ELF-1 (cell line): ENCODE data around the gene OAS3.
"Not testable (repeated sequence)": the region's sequence is repeated elsewhere in the genome, so short reads cannot be mapped to it uniquely, and the experiment has no call there.

Source experiments
- DNase-seq: peaks from one replicate; pipeline ENCODE4 v3.0.0-alpha.2; 2016; ENCODE audit warnings: low read depth, low spot score

Gene OAS3

DNA sequence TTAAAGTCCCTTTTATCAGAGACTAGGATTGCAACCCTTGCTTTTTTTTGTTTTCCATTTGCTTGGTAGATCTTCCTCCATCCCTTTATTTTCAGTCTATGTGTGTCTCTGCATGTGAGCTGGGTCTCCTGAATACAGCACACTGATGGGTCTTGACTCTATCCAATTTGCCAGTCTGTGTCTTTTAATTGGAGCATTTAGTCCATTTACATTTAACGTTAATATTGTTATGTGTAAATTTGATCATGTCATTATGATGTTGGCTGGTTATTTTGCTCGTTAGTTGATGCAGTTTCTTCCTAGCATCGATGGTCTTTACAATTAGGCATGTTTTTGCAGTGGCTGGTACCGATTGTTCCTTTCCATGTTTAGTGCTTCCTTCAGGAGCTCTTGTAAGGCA lies 18.9 kb downstream of the OAS3 start:
- not testable (repeated sequence) for DNase-seq

GRCh38 chr12:112961074-112961473 lies 22.8 kb downstream of the OAS3 start:
- peak; percentile 11 for DNase-seq

DNA sequence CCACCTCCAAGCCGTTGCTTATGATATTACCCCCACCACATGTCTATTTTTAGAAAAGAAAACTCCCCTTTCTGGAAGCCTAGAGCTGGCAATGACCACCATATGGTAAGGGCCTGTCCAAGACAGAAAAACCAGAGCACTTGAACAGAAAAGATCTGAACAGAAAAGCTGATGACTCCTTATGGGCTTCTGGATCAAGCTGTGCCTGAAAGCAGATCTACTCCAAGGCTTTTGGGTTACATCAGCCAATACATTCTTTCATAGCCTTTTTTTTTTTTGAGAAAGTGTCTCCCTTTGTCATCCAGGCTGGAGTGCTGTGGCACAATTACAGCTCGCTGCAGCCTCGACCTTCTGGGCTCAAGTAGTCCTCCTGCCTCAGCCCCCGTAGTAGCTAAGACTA lies 23.3 kb downstream of the OAS3 start:
- DNase-seq = no peak

DNA sequence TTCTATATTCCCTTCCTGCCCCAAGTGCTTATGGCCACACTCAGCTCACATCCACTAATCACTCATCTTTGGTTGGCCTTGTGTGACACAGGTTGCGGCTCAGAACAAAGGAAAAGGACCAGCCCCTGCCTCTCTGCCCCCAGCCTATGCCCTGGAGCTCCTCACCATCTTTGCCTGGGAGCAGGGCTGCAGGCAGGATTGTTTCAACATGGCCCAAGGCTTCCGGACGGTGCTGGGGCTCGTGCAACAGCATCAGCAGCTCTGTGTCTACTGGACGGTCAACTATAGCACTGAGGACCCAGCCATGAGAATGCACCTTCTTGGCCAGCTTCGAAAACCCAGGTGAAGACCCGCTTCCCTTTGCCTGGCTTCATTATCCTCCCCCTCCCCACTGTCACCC lies 24.3 kb downstream of the OAS3 start:
- no peak for DNase-seq

DNA sequence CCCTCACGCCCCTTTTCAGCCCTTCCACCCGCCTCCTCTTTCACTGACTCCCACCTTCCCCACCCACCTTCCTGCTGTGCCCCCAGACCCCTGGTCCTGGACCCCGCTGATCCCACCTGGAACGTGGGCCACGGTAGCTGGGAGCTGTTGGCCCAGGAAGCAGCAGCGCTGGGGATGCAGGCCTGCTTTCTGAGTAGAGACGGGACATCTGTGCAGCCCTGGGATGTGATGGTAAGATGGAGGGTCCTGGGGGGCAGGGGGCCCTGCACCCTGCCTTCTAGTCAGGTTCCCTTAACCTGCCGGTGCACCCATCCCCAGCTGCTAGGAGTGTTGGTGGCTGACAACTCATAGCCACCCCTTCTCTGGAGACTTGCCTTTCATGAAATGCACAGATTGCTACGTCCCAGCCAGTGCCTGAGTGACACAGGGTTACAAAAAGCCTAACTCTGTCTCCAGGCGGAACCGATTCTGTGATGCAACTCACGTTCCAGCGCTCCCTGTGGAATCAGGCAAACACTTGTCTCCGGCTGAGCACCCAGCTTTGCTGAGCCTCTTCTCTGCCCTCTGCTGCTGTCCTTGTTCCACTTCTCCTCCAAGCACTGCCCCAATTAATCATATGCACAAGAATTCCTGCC lies 25.1 kb downstream of the OAS3 start:
- DNase-seq = no peak

GRCh38 chr12:112964067-112964670 lies 25.9 kb downstream of the OAS3 start:
- DNase-seq = no peak

GRCh38 chr12:112964915-112965314 lies 26.6 kb downstream of the OAS3 start:
- no peak for DNase-seq

DNA sequence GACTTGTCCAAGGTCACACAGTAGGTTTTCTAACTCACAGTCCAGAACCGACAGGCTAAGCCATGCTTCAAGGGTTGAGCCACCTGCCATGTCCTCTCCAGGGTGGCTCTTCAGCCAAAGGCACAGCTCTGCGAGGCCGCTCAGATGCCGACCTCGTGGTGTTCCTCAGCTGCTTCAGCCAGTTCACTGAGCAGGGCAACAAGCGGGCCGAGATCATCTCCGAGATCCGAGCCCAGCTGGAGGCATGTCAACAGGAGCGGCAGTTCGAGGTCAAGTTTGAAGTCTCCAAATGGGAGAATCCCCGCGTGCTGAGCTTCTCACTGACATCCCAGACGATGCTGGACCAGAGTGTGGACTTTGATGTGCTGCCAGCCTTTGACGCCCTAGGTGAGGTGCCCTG lies 27.4 kb downstream of the OAS3 start:
- no peak for DNase-seq

- no peak for DNase-seq
Observed at GRCh38 chr12:112967306-112967705, 29.0 kb downstream of the OAS3 start.

DNA sequence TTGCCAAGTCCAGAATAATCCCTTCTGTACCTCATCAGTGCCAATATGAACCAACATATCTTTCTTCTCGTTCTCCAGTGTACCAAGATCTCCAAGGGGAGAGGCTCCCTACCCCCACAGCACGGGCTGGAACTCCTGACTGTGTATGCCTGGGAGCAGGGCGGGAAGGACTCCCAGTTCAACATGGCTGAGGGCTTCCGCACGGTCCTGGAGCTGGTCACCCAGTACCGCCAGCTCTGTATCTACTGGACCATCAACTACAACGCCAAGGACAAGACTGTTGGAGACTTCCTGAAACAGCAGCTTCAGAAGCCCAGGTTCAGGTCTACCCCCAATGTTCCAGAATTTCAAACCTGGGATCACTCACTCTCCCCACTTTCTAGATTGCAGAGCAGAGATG lies 29.6 kb downstream of the OAS3 start:
- no peak for DNase-seq

DNA sequence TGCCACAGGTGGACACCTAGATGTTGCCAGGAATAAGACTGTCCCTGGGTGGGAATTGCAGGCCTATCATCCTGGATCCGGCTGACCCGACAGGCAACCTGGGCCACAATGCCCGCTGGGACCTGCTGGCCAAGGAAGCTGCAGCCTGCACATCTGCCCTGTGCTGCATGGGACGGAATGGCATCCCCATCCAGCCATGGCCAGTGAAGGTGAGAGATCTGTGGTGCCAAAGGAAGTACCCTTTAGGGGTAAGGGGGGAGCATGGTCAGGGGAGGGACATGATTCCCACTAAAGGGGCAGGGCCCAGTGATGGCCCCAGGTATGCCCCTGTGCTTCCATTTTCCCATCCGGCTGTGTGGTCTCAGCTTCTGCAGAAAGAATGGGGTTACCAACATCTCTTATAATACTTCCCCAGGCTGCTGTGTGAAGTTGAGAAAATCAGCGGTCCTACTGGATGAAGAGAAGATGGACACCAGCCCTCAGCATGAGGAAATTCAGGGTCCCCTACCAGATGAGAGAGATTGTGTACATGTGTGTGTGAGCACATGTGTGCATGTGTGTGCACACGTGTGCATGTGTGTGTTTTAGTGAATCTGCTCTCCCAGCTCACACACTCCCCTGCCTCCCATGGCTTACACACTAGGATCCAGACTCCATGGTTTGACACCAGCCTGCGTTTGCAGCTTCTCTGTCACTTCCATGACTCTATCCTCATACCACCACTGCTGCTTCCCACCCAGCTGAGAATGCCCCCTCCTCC lies 31.5 kb downstream of the OAS3 start:
- no peak for DNase-seq

DNA sequence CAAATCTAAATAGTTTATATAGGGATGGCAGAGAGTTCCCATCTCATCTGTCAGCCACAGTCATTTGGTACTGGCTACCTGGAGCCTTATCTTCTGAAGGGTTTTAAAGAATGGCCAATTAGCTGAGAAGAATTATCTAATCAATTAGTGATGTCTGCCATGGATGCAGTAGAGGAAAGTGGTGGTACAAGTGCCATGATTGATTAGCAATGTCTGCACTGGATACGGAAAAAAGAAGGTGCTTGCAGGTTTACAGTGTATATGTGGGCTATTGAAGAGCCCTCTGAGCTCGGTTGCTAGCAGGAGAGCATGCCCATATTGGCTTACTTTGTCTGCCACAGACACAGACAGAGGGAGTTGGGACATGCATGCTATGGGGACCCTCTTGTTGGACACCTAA lies 32.1 kb downstream of the OAS3 start:
- no peak for DNase-seq

DNA sequence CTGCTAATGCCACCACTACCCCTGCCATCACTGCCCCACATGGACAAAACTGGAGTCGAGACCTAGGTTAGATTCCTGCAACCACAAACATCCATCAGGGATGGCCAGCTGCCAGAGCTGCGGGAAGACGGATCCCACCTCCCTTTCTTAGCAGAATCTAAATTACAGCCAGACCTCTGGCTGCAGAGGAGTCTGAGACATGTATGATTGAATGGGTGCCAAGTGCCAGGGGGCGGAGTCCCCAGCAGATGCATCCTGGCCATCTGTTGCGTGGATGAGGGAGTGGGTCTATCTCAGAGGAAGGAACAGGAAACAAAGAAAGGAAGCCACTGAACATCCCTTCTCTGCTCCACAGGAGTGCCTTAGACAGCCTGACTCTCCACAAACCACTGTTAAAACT lies 33.0 kb downstream of the OAS3 start:
- no peak for DNase-seq

- no peak for DNase-seq
Observed at GRCh38 chr12:112973011-112973735, 34.9 kb downstream of the OAS3 start.

DNA sequence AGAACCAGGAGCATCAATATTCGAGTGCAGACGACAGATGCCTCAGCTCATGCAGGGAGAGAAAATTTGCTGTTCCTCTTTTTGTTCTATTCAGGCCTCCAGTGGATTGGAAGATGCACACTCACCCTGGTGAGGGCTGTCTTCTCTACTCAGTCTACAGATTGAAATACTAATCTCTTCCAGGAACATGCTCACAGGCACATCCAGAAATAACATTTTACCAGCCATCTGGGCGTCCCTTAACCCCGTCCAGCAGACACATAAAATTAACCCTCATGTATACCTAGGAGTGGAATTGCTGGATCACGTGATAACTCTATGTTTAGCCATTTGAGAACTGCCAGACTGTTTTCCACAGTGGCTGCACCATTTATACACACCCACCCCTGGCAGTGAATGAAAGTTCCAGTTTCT lies 35.6 kb downstream of the OAS3 start:
- DNase-seq = no peak

DNA sequence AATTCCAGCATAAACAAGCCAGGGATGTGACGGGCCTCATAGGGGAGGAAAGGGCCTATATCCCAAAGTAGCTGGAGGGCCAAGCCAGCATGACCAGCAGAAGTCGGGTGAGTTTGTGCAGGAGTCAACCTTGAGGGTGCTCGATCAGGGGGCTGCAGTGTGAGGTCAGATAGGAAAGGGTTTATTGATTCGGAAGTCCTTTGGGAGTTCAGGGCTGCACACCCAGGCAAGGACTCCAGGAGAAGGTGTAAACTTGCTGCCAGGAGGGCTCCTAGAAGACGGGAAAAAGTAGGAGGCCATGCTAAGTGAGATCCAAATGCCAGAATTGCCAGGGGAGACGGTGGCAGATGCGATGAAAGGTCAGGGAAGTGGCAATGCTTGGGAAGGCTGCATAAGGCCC lies 36.6 kb downstream of the OAS3 start:
- no peak for DNase-seq

DNA sequence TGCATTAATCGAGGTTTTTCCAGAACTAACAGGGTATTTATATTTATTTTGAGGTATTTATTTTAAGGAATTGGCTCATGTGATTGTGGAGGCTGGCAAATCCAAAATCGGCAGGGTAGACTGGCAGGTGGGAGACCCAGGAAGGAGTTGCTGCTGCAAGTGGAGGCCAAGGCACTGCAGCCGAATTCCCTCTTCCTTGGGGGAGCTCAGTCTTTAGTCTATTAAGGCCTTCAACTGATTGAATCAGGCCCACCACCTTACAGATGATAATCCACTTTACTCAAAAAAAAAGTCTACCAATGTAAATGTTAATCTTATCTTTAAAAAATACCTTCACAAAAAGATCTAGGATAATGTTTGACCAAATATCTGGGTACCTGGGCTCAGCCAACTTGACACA lies 38.9 kb downstream of the OAS3 start:
- no peak for DNase-seq

GRCh38 chr12:112977641-112978040 lies 39.4 kb downstream of the OAS3 start:
- DNase-seq = no peak

DNA sequence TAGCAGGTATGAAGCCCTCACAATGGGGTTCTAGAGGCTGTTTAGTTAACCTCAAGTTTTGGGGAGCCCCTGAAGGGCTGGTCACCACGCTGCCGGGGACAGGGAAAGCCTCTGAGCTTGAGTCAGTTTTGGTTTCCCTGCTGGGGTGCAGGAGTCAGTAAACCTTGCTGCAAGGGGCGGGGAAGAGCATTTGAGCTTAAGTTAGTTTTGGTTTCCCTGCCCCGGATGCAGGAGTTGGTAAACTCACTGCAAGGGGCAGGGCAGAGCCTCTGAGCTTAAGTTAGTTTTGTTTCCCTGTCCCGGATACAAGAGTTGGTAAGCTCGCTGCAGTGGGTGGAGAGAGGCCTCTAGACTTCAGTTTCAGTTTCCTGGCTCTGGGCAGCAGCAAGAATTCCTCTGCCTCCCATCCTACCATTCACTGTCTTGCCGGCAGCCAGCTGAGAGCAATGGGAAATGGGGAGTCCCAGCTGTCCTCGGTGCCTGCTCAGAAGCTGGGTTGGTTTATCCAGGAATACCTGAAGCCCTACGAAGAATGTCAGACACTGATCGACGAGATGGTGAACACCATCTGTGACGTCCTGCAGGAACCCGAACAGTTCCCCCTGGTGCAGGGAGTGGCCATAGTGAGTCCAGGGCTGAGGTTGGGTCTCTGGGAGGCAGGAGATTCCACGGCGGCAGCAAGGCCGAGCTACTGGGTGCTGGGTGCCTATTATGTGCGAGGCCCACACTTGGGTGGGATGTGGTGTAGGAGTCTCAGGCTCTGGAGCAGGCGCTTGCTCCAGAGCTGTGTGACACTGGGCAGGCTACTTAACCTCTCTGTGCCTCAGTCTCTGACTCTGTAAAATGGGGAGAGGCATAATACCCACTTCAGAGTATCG lies 40.1 kb downstream of the OAS3 start, which contains the start of gene OAS2:
Gene OAS2, plus strand, starts transcription at position 357 of the 878 bp plus-strand sequence. Its CDS starts 90 bp downstream, at position 447.
- DNase-seq = peak; percentile 9

DNA sequence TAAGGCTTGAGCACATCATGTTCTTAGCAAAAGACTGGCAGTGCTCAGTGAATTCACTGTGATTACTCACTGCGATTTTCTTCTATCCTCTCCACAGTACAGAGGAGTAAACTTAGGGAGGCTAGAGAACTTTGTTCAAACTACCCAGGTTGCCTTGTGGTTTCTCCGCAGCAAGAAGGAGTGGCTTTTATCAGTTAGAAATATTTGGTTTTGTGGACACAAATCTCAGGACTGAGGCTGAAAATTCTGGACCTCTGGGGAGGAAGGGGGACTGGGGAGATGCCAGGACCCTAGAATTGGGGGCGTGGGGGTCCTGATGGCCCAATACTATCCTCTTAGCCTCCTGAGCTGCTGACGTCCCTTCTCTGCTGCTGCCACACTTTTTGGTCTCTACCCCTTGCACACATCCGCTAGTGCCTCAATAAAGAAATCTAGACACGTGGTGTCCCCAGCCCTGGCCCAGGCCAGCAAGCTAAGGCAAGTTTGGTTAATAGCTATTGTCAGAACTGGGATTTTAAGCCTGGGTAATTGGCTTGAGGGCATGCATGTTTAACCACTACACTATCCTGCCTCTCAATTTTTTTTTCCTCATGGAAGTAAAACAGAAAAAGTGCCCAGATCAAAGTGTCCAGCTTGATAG lies 40.9 kb downstream of the OAS3 start:
- no peak for DNase-seq
